Upper lobe of left lung (tissue), 6 donors: ENCODE data around the gene KDM4B. TPM values are rescaled to one million over a fixed set of nuclear protein-coding genes. Genes with fewer than 3 reads are reported as not detected.

Experiments used
- ATAC-seq, 2 donors: fragments of 200-7000 bp; cut with Tn5 transposase; one replicate each; pipeline ENCODE4 v1.9.1; 2022; ENCODE audit warnings: mild to moderate bottlenecking in 2 of 2, moderate library complexity in 2 of 2; ENCODE audit not compliant: low FRiP score in 2 of 2
- DNase-seq, 2 donors: peaks; one replicate each; pipeline ENCODE4 v3.0.0-alpha.2; 2019 to 2020
- H3K27ac ChIP-seq, 4 donors: fragments of 200-600 bp; sonication (generic); one replicate each; pipeline ENCODE4 v1.5.1; 2016 to 2019
- H3K27me3 ChIP-seq, 4 donors: fragments of 200-600 bp; sonication (generic); one replicate each; pipeline ENCODE4 v1.5.1; 2017 to 2019
- H3K36me3 ChIP-seq, 4 donors: fragments of 200-600 bp; sonication (generic); one replicate each; pipeline ENCODE4 v1.5.1; 2016 to 2019
- H3K4me1 ChIP-seq, 4 donors: fragments of 200-600 bp; sonication (generic); one replicate each; pipeline ENCODE4 v1.5.1; 2018 to 2019
- H3K4me3 ChIP-seq, 4 donors: fragments of 200-600 bp; sonication (generic); one replicate each; pipeline ENCODE4 v1.5.1; 2017 to 2019; ENCODE audit warnings: mild to moderate bottlenecking in 2 of 4, moderate library complexity in 1 of 4
- H3K9me3 ChIP-seq, 4 donors: fragments of 200-600 bp; sonication (generic); one replicate each; pipeline ENCODE4 v1.5.1; 2018 to 2019
- EP300 ChIP-seq, 4 donors: sonication (generic); formaldehyde crosslinking; IDR thresholded peaks; one replicate each; pipeline ENCODE4 v1.5.1; 2017; ENCODE audit warnings: antibody characterized with exemption in 4 of 4, control low read depth in 2 of 4
- POLR2A ChIP-seq, 4 donors: fragments of 450-650 bp; IDR thresholded peaks; one replicate each; pipeline ENCODE4 v1.5.1; 2016 to 2017; ENCODE audit warnings: antibody characterized with exemption in 4 of 4, mild to moderate bottlenecking in 2 of 4
- POLR2AphosphoS5 ChIP-seq, 2 donors: sonication (generic); formaldehyde crosslinking; IDR thresholded peaks; one replicate each; pipeline ENCODE4 v1.5.1; 2017; ENCODE audit warnings: antibody characterized with exemption in 2 of 2
- WGBS, 2 donors: methylation state at CpG; one replicate each; pipeline ENCODE4 v1.1.5; 2017 to 2018; 5-methylcytosine and 5-hydroxymethylcytosine counted together
- total RNA-seq, 6 donors: library from RNA; depleted of rRNA in 4 of 6; stranded (reverse); fragments of >200 nt in 4 of 6; gene quantifications; one replicate each; pipeline versions ENCODE4 v1.1.0 to v1.2.1, GENCODE V29; 2016 to 2021
- TF ChIP-seq, protein P1 (sequence below), 6 experiments: fragments of 450-650 bp in 4 of 6; fragments of 200-600 bp in 2 of 6; sonication (generic) in 2 of 6; IDR thresholded peaks; one replicate each; pipeline ENCODE4 v1.5.1; 2016 to 2019; ENCODE audit warnings: antibody characterized with exemption in 6 of 6
- donor health status: DM: no; HTN: no; CAD: no; lungs with moderate emphysema.
- donor health status: DM: no; HTN: yes; CAD: no; lungs with severe emphysema.

KDM4B gene
- total RNA-seq, 6 donors from 2014 or later = 28.1 to 112 (median 38.2) TPM

DNA sequence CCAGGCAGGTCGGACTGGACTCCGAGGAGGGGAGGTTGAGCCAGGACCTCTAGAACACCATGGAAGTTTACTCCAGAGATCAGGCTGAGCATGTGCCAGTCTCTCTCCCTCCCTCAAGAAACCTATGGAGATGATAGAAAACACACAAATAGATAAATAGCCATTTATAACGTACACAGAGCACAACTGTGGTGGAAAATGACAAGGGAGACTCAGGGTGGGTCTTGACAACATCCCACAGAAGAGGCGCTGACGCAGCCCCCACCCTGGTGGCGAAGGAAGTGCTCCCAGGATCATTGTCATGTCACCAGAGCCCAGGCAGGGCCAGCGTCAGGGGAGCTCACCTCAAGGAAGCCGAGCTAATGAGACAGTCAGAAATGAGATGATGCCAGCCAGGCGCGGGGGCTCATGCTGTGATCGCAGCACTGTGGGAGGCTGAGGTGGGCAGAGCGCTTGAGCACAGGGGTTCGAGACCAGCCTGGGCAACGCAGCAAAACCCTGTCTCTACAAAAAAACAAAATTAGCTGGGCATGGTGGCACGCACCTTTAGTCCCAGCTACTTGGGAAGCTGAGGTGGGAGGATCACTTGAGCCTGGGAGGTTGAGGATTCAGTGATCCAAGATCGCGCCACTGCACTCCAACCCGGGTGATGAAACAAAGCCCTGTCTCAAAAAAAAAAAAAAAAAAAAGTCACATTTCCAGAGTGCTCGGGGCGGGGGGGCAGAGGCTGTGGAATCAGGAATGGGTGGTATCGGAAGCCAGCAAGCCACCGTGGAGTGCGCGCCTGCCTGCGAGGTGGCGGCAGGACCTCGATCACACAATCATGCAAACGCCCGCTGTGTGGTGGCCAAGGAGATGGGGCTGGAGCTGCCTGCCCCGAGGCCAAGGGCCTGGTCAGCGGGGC lies 178.4 kb downstream of the KDM4B start:
- DNase-seq (peak in 1 of 2 donors; percentile 32), ATAC-seq (no peak)
- H3K27me3 ChIP-seq = no peaks in the 10 kb centered on the region
- no peaks in the 10 kb centered on the region for H3K4me1 ChIP-seq
- no peak overlapping the region for H3K27ac ChIP-seq
- H3K36me3 ChIP-seq = peaks cover 19 to 88% (median 69%) of the 10 kb centered on the region in 4 donors
- no peaks in the 10 kb centered on the region for H3K9me3 ChIP-seq
- no peak overlapping the region for H3K4me3 ChIP-seq
- no peak for TF ChIP-seq POLR2A (IDR thresholded peaks at IDR 0.05)
- TF ChIP-seq EP300 (IDR thresholded peaks at IDR 0.05) = no peak
- no peak for TF ChIP-seq POLR2AphosphoS5 (IDR thresholded peaks at IDR 0.05)
- TF ChIP-seq, protein P1, sequence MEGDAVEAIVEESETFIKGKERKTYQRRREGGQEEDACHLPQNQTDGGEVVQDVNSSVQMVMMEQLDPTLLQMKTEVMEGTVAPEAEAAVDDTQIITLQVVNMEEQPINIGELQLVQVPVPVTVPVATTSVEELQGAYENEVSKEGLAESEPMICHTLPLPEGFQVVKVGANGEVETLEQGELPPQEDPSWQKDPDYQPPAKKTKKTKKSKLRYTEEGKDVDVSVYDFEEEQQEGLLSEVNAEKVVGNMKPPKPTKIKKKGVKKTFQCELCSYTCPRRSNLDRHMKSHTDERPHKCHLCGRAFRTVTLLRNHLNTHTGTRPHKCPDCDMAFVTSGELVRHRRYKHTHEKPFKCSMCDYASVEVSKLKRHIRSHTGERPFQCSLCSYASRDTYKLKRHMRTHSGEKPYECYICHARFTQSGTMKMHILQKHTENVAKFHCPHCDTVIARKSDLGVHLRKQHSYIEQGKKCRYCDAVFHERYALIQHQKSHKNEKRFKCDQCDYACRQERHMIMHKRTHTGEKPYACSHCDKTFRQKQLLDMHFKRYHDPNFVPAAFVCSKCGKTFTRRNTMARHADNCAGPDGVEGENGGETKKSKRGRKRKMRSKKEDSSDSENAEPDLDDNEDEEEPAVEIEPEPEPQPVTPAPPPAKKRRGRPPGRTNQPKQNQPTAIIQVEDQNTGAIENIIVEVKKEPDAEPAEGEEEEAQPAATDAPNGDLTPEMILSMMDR (IDR thresholded peaks at IDR 0.05) = no peak
- 93 to 94% methylated on average over 31 of the region's 31 CpGs for WGBS, 2 donors

DNA sequence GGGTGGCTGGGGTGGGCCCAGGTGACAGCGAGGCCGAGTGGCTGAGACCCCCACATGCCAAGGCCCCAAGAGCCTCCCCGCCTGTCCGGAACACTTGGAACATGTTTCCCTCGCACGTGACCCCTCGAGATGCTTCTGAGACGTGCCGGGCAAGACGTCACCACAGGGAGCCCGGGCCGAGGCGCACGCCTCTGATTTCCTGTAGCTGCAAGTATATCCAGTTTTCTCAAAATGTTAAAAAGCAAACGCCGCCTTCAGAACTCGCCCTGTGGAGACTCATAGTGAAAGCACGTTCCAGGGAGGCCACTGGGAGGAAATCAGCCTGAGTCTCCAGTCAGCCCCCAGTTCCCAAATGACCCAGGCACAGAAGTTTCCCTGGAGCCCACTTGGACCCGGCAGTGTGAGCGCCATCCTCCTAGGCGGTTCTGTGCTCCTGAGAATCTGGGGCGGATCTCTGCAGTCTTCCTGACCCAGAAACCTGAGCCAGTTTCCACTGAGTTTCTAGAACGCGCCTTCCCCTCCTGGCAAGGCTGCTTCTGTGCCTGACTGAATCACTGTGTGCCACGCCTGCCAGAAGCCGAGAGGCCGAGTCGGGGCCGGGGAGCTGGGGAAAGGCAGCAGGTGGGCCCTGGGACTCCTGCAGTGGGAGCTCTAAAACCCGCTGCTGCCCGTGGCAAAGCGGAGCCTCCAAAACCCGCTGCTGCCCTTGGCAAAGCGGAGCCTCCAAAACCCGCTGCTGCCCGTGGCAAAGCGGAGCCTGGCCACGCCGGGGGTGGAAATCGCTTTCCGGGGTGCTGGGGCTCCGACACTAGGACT lies 179.3 kb downstream of the KDM4B start:
- peaks cover 19 to 84% (median 66%) of the 10 kb centered on the region in 4 donors for H3K36me3 ChIP-seq
- no peaks in the 10 kb centered on the region for H3K27me3 ChIP-seq
- no peak overlapping the region for H3K4me3 ChIP-seq
- no peaks in the 10 kb centered on the region for H3K4me1 ChIP-seq
- H3K9me3 ChIP-seq = no peaks in the 10 kb centered on the region
- 93 to 95% methylated on average over 31 to 42 of the region's 42 CpGs for WGBS, 2 donors
- no peak overlapping the region for H3K27ac ChIP-seq
- DNase-seq = peak in 1 of 2 donors; percentile 76
- TF ChIP-seq EP300 (IDR thresholded peaks at IDR 0.05) (no peak), POLR2AphosphoS5 (IDR thresholded peaks at IDR 0.05) (no peak), POLR2A (IDR thresholded peaks at IDR 0.05) (no peak)
- TF ChIP-seq, protein P1 (IDR thresholded peaks at IDR 0.05) = no peak
- peak in 1 of 2 donors; percentile 16 for ATAC-seq

DNA sequence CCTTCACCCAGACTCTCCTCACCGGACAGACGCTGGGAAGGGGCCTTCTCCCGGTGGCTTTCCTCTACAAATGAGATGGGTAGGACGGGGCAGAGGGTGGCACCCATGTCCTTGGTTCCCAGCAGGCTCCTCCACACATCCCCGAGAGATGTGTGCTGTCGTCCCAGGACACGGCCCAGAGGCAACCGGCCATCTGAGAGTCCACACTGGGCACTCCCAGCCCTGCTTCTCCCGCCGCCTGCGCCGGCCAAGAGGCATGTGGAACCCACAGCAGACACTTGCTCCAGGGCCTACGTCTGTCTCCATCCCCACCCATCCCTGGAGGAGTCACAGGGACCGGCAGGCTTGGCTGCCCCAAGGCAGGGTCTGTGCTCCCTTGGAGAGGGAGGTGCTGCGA lies 179.9 kb downstream of the KDM4B start:
- no peaks in the 10 kb centered on the region for H3K9me3 ChIP-seq
- 92 to 96% methylated on average over 8 to 15 of the region's 15 CpGs for WGBS, 2 donors
- peaks cover 19 to 78% (median 61%) of the 10 kb centered on the region in 4 donors for H3K36me3 ChIP-seq
- H3K4me3 ChIP-seq = no peak overlapping the region
- no peaks in the 10 kb centered on the region for H3K4me1 ChIP-seq
- no peak for ATAC-seq
- TF ChIP-seq EP300 (IDR thresholded peaks at IDR 0.05) = no peak
- no peak for TF ChIP-seq POLR2A (IDR thresholded peaks at IDR 0.05)
- TF ChIP-seq POLR2AphosphoS5 (IDR thresholded peaks at IDR 0.05) = no peak
- TF ChIP-seq, protein P1 (IDR thresholded peaks at IDR 0.05) = no peak
- H3K27me3 ChIP-seq = no peaks in the 10 kb centered on the region
- H3K27ac ChIP-seq = no peak overlapping the region
- peak in 1 of 2 donors; percentile 71 for DNase-seq

DNA sequence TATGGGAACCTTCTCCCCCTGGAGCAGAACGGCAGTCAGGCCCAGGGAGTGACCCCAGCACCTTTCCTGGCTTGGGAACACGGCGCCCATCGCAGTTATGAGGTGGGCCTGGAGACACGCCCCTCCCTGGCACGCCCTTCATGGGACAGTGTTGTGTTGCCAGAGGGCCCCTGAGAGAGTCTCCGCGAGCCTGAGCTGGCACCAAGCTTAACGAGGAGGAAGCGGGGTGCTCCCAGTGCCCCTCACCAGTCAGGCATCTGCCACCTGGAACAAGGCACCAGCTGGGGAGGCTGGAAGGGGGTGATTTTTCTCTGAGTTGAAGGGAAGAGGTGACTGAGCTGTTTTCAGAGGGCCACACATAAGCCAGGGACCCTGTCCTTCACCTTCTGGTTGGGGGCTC lies 180.6 kb downstream of the KDM4B start:
- TF ChIP-seq, protein P1 (IDR thresholded peaks at IDR 0.05) = no peak
- TF ChIP-seq POLR2A (IDR thresholded peaks at IDR 0.05) = no peak
- TF ChIP-seq EP300 (IDR thresholded peaks at IDR 0.05) = no peak
- TF ChIP-seq POLR2AphosphoS5 (IDR thresholded peaks at IDR 0.05) = no peak
- DNase-seq = peak in 1 of 2 donors; percentile 25
- 88 to 91% methylated on average over 8 to 10 of the region's 10 CpGs for WGBS, 2 donors
- Histone ChIP-seq H3K27ac (no peak overlapping the region), H3K27me3 (no peaks in the 10 kb centered on the region), H3K36me3 (peaks cover 19 to 71% (median 54%) of the 10 kb centered on the region in 4 donors), H3K9me3 (no peaks in the 10 kb centered on the region), H3K4me3 (no peak overlapping the region), H3K4me1 (no peaks in the 10 kb centered on the region)
- no peak for ATAC-seq
